NCI-H1105 treated with DMSO at 0.1 percent for 48 hours (cell line): ENCODE data around the gene TAS1R3.
A peak's percentile ranks its signal among the peaks of the same experiment; 100 is the strongest.

Experiments
- DNase-seq: peaks from one replicate; lab custom pipeline; 2025; lab: John Stamatoyannopoulos, UW

TAS1R3 gene

DNA sequence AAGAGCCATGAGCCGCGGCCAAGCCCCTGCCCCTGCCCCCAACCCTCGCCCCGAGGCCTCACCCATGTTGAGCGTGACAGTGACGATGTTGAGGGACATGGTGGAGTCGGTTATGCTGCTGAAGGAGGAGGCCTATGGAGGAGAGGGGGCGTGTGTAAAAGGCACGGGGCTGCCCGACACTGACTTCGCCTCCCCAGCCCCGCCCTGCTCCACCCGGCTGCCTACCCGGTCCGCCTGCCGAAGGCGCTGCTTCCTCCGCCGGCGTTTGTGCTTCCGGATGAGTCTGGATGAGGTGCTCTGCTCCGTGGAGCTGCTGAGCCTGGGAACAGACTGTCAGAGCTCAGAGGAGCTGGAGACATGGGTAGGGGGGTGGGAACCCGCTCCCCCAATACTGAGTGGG lies 9.1 kb downstream of the TAS1R3 start:
- DNase-seq, result no peak

- no peak for DNase-seq
Measured at GRCh38 chr1:1340791-1341548, 9.9 kb downstream of the TAS1R3 start.

DNA sequence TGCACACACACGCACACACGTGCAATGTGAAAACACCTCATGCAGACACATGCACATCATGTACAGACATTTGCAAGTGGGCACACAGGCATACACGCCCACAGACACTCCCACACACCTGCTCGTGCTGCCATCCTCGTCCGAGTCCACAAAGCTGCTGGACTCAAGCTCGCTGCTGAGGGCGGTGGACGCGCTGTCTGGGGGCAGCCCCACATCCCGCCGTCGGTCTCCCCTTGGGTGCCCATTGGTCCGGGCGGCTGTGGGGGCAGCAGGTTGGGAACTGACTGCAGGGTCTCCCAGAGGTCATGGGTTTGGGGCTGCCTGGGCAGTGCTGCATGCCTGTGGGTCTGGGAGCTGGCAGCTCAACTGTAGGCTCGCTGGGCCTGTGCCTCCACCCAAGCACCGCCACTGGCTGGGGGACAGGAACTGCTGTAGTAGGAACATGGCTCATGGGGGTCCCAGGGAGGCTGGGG lies 10.5 kb downstream of the TAS1R3 start:
- DNase-seq, result no peak

GRCh38 chr1:1342061-1342562 lies 11.0 kb downstream of the TAS1R3 start:
- DNase-seq, result no peak

- no peak for DNase-seq
Measured at GRCh38 chr1:1342584-1343115, 11.6 kb downstream of the TAS1R3 start.

- no peak for DNase-seq
Measured at GRCh38 chr1:1343811-1344421, 12.8 kb downstream of the TAS1R3 start.

GRCh38 chr1:1344655-1345361 lies 13.7 kb downstream of the TAS1R3 start:
- DNase-seq, result no peak

GRCh38 chr1:1345384-1345783 lies 14.3 kb downstream of the TAS1R3 start:
- no peak for DNase-seq

DNA sequence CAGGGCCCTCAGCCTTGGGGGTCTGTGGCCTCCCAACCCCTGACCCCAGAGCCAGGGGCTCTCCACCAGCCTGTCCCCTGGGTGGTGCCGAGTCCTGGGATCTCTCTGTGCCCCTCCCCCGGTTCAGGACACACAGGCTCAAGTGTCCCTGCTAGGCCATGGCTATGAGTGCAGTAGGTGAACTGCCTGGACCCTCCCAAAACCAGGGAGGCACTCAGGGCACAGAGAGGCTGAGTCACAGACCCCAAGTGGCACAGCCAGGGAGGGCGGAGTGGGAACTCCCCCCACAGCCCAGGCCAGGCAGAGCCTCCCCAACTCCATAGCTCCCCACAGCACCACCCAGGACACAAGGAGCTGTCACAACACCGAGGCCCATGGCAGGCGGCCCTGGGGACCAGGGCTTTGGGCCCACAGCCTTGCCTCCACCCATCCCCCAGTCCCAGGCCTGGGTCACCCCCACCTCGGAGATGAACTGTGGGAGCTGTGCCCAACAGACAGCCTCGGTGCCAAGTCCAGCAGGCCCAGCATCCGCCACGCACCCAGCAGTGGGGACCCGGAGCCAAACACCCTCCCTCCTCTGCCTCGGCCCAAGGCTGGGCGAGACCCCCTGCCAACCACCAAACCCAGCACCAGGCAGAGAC lies 14.9 kb downstream of the TAS1R3 start:
- no peak for DNase-seq

GRCh38 chr1:1346501-1346890 lies 15.4 kb downstream of the TAS1R3 start:
- DNase-seq, result no peak

GRCh38 chr1:1347026-1347595 lies 16.0 kb downstream of the TAS1R3 start:
- no peak for DNase-seq

GRCh38 chr1:1347663-1348419 lies 16.8 kb downstream of the TAS1R3 start:
- DNase-seq, result no peak

GRCh38 chr1:1348420-1349255 lies 17.6 kb downstream of the TAS1R3 start:
- DNase-seq, result peak; percentile 14

- DNase-seq, result peak; percentile 57
Measured at GRCh38 chr1:1349256-1350012, 18.4 kb downstream of the TAS1R3 start, which contains the start of gene DVL1. Gene DVL1 (minus strand): TSS chr1:1349418. CDS start chr1:1349065, 353 bp downstream.

GRCh38 chr1:1351511-1352427 lies 20.7 kb downstream of the TAS1R3 start:
- DNase-seq, result no peak

- DNase-seq, result no peak
Measured at GRCh38 chr1:1352786-1353388, 21.8 kb downstream of the TAS1R3 start.

GRCh38 chr1:1353389-1354151 lies 22.5 kb downstream of the TAS1R3 start:
- peak; percentile 19 for DNase-seq
